NCI-H1694 treated with DMSO at 0.1 percent for 48 hours (cell line): Measurements from ENCODE around the gene CREB3L2.

ENCODE experiments used
- DNase-seq: peaks from one replicate; lab custom pipeline; 2025; lab: John Stamatoyannopoulos, UW

The CREB3L2 gene

GRCh38 chr7:137895301-137896221 lies 106.3 kb downstream of the CREB3L2 start:
- DNase-seq = no peak

DNA sequence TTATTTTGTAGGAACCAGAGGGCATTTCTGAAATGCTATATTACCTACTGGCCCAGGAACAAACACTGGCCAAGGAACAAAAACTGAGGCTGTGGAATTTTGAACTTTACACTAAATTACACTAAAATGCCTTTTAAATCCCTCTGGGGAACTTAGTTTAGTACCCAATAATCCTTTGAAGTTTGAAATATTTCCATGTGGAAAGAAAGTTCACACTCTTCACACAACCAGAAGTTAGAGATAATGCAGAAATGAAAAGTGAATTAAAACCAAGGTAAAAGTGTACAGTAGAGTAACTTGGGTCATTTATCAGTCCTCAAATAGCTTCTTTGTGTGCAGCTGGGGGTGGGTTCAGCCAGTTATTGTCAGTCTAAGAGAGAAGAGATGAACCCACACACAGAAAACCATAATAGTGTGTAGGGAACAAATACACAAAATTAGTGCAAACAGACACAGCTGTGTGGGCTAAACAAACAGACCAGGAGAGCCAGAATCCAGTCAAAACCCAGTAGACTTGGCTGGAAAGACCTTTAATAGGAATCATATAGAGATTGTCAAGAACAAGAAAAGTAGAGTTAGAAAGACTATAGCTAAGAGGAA lies 108.6 kb downstream of the CREB3L2 start:
- no peak for DNase-seq

DNA sequence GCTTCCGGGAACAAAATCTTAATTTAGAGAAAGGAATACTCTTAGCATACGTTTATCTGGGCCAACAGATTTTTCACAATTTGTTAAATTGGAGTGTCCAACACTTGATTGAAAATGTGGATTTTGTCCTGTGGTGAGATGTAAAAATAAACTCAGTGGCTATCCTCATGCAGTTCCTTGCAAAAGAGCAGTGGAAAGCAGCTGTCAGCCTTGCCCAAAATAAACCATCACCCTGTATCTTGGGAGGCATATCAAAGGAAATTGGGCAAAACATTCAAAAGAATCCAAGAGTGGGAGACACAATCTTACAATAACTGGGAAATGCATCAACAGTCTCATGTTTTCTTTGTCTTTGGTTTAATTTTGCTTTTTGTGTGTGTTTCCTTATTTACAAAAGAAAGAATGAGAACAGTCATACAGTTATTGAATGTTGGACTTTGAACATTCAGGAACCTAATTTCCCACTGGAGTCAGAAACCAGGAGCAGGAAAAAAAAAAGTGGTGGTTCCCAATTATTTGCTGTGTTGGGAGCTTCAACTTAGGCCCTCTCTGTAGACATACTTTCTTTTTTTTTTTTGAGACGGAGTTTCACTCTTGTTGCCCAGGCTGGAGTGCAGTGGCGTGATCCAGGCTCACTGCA lies 110.8 kb downstream of the CREB3L2 start:
- no peak for DNase-seq

DNA sequence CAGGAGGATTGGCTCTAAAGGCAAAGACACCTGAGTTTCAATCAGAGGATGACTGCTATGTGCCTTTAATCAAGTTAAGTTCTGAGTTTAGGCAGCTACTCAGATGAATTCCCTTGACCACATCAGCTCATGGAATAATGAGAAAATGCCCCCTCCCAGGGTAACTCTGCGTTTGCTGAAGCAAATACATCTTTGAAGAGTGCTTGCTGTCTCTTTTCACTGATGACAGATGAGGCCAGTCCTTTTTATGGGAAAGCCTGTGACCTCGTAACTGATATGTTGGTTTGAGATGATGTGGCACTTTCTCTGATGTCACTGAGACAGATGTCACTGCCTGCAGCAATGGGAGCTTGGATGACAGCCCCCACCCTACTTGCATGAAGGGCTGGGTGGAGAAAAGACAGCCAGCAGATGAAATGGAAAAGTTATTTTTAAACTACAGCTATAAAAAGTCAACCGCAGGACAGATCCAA lies 111.4 kb downstream of the CREB3L2 start:
- no peak for DNase-seq

DNA sequence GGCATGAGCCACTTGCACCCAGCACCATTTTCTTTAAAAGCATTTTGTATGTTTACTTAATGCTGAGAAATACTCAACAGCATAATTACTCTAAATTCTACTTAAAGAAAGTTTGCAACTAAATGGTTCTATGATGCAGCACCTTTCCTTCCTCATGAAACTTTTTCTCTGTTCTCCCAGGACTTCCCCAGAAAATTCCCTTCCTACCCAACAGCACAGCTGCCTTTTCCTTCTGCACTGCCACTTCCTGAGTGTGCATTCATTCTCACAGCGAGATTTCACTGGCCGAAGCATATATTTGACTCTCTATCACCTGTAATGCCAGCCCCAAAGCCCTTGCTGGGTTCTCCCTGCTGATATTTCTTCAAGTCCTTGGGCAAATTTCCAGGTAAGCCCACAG lies 113.6 kb downstream of the CREB3L2 start:
- no peak for DNase-seq

- no peak for DNase-seq
Observed at GRCh38 chr7:137886746-137887145, 115.1 kb downstream of the CREB3L2 start.

DNA sequence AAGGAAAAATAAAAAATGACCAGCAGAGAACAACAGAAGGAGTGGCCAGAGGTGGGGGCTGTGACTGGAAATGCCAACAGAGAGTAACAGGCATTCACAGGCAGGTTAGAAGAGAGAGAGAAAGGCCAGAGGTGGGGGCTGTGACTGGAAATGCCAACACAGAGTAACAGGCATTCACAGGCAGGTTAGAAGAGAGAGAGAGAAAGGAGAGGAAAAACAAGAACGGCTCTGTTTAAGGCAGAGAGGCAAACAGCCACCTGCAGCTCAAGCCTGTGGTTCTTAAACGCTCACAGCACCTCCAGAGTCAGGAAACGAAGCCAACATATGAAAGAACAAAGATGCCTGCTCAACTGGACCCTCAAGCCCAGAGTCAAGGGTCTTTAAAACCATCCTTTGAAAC lies 115.6 kb downstream of the CREB3L2 start:
- no peak for DNase-seq

DNA sequence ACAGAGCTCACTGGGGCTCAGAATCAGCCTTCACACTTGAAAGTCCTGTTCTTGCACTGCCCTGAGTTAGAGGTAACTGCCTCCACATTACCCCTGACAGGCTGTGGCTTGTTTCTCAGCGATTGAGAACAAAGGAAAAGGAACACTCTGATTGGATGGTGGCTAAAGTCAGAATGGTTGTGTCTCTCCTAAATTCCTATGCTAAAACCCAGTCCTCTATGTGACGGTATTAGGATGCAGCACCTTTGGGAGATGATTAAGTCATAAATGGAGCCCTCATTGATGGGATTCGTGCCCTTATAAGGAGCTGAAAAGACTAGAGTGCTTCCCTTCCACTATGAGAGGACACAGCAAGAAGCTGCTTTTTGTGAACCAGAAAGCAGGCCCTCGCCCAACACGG lies 116.2 kb downstream of the CREB3L2 start:
- no peak for DNase-seq

DNA sequence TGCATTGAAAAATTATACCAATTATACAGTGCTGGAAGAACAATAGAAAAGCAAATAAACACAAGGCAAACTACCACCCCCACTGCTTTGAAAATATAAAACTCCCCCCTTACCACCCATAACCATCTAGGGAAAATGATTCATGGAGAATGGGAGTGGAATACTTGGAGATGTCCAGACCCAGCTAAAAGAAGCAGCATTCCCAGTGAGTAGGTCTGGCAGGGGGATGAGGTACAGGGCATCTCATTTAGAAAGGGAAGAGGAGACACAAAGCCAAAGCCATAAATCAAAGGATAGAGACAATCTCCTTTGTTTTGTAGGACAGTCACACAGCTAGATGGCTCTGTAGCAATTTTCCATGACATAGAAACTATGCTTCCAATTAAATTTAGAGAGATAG lies 119.1 kb downstream of the CREB3L2 start:
- DNase-seq = no peak

DNA sequence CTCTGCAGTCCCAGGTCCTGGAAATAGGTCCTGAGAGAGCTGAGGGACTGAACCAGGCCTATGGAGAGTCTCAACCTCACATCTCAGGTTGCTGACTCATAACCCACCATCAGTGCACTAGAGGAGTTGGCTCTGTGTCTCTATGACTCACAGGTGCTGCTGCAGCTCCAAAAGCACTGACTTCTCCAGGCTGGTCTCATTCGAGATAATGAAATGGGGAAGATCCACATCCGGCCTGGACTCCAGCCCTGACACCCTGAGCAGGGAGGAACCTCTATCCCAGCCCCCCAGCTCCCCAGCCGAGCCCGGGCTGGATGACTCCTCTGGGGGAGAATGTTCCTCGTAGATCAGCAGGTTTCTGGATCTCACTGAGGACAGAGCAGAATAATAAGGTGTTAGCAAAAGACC lies 119.6 kb downstream of the CREB3L2 start:
- no peak for DNase-seq

- no peak for DNase-seq
Observed at GRCh38 chr7:137881607-137882260, 120.2 kb downstream of the CREB3L2 start.

GRCh38 chr7:137880432-137880831 lies 121.5 kb downstream of the CREB3L2 start:
- DNase-seq = no peak

DNA sequence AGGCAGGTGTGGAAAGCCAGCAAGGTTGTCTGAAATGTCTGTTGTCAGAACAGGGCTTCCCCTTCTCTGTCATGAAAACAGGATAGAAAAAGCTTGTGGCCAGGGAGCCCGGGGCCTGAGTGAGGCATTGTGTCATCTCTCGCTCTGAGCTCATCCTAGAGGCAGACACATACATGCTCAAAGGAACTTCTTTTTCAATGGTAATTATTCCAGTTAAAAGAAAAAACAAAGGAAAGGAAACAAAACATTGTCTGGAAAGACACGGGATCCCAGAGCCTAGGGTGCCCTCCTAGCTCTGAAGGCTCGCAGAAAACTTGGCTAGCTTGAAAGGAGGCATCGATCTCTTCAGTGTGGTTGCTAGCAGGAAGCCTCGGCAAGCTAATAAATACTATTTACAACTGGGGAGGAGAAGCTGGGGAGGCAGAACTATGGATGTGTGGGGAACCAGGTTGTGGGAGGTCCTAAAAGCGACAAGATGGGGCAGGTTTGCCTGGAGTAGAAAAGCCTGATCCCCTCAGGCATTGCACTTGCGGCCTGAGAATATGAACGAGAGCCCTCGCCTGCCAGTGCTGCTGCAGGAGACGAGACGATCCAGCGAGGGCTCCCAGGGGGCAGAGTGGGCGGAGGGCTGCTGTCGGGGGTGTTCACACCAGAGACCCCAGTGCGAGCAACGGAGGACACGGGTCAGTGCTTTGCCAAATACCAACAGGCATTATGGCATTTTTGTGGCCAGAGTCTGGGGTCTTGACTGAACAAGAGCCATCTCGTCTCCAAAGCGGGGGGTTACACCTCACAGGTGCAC lies 122.3 kb downstream of the CREB3L2 start:
- no peak for DNase-seq

DNA sequence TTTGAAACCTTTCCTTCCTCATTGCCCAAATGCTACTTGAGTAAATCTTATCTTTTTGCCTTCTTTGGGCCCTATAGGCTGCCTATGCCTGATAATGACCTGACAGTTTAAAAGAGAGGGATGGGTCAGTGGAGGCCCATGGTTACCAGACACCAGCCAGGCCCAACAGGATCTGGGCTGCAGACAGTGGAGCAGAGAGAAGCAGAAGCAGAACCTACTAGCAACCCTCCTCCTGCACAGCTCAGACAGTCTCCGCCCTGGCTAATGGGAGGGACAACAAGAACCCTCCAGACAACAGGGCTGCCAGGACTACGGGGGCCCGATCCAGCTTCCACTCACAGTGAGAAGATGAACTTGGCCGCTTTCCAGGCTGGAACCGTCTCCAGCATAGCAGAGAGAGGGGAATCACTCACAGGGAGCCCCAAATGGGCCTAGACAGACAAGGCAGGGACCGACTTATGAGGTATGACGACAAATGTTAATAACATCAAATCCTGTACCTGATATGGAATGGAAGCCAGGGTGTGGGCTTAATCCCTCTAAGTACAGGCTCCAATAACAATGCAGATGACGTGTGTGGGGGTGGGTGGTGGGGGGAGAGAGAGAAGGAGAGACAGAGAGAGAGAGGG lies 123.4 kb downstream of the CREB3L2 start:
- DNase-seq = no peak

DNA sequence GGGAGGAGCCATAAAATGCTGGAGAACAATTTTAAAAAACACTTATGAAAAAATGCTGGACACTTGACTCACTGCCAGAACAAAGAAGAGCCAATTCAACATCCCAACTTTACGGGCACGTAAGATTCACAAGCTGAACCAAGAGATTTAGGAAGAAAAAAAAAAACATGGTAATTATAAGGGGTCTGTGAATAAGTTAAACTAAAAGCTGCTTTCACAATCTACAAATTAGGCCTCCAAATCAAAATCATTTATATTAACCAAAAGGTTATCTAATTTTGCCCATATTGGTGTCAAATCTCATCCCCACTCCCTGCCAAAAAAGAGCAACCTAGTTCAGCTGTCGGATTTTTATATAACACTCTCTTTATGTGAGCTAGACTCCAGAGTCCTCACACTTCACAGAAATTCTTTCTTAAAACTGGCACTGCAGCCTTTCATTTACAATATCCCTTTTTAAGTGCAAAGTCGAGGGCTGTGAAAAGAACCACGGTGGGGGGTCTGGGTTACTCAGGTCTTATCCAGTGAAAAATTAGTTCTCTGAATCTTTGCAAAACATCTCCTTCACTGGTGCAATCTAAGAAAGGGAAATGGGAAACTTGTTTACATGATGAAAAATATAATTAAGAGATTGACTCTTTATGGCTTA lies 124.7 kb downstream of the CREB3L2 start:
- no peak for DNase-seq

- no peak for DNase-seq
Observed at GRCh38 chr7:137875746-137876145, 126.1 kb downstream of the CREB3L2 start.

DNA sequence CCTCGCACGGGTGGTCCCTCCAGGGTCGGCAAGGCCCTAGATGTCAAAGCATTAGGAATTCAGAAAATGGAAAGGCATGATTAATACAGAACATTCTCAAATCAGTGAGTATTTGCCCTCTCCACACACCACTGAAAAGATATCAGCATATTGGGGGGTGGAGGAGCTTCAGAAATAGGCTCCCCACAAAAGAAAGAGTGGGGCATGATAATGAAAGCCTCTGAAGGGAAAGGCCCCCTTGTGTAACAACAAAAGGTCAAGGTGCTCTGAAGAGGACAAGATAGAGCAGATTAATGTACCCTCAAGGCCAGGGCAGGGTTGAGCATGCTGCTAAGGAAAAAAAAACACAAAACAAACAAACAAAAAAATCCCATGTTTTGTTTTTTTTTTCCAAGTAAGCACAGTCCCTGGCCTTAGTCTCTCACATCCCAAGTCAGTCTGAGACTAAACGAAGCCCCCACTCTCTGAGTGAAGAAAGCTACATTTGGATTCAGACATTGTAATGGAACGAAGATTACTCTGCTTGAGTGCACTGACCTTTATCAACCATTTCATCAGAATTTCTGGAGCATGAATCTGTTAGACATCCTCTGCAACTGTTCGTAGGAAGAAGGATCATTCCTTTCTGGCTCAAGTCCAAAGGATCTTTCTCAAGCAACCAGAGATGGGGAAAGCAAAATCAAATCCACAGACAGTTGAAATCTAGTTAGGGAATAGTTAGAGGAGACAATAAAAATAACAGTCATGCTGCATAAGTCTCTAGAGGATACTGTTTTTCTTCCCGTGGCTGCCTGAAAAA lies 127.7 kb downstream of the CREB3L2 start:
- DNase-seq = no peak

DNA sequence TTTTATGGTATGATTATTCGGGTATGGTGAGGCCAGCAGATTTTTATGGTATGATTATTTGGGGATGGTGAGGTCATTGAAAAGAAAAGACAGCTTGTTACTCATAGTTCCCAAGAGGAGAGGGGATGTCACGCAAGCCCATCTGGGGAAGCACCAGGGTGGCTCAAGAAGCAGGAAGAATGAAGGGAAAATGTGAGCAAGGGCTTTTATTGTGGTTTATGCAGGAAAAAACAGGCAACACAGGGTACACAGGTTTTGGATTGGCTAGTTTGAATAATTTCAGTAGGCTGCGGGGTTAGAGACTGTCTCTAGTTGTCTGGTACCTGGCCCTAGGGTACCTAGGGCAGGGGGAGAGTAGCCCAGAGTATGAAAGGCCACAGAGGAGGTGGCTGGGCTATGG lies 128.4 kb downstream of the CREB3L2 start:
- no peak for DNase-seq

GRCh38 chr7:137871170-137871915 lies 130.5 kb downstream of the CREB3L2 start:
- DNase-seq = no peak
